Hepatocyte (in vitro differentiated cells): ENCODE measurements around the gene ZNF276. TPM values are rescaled to one million over a fixed set of nuclear protein-coding genes. Genes with fewer than 3 reads are reported as not detected.

Experiments
- DNase-seq: peaks from one replicate; pipeline ENCODE4 v3.0.0-alpha.2; 2016; ENCODE audit warnings: low spot score
- H2AFZ ChIP-seq: fragments of 200-600 bp; sonication (generic); 2 replicates; pipeline ENCODE4 v1.6.0; 2016; ENCODE audit warnings: antibody characterized with exemption, mild to moderate bottlenecking
- H3K27ac ChIP-seq: fragments of 200-600 bp; sonication (generic); 2 replicates; pipeline ENCODE4 v1.5.1; 2016; ENCODE audit warnings: mild to moderate bottlenecking
- H3K27me3 ChIP-seq: fragments of 200-600 bp; sonication (generic); 2 replicates; pipeline ENCODE4 v1.6.1; 2016
- H3K36me3 ChIP-seq: fragments of 200-600 bp; sonication (generic); replicated peaks from 2 replicates; pipeline ENCODE4 v1.5.1; 2016; ENCODE audit warnings: low read depth; ENCODE audit not compliant: insufficient read depth
- H3K4me1 ChIP-seq: fragments of 200-600 bp; sonication (generic); 2 replicates; pipeline ENCODE4 v1.5.1; 2016; ENCODE audit warnings: mild to moderate bottlenecking, moderate library complexity; ENCODE audit not compliant: insufficient read depth
- H3K4me2 ChIP-seq: fragments of 200-600 bp; sonication (generic); 2 replicates; pipeline ENCODE4 v1.6.0; 2016
- H3K4me3 ChIP-seq: fragments of 200-600 bp; sonication (generic); 2 replicates; pipeline ENCODE4 v1.5.1; 2016; ENCODE audit warnings: mild to moderate bottlenecking
- H3K79me2 ChIP-seq: fragments of 200-600 bp; sonication (generic); 2 replicates; pipeline ENCODE4 v1.6.0; 2017; ENCODE audit warnings: mild to moderate bottlenecking
- H3K9me2 ChIP-seq: fragments of 200-600 bp; sonication (generic); replicated peaks from 2 replicates; pipeline ENCODE4 v1.6.0; 2017; ENCODE audit warnings: mild to moderate bottlenecking; ENCODE audit not compliant: insufficient read depth
- H3K9me3 ChIP-seq: fragments of 200-600 bp; sonication (generic); 2 replicates; pipeline ENCODE4 v1.5.1; 2016; ENCODE audit warnings: low read depth, mild to moderate bottlenecking
- H4K20me1 ChIP-seq: fragments of 200-600 bp; sonication (generic); 2 replicates; pipeline ENCODE4 v1.6.0; 2016; ENCODE audit warnings: mild to moderate bottlenecking; ENCODE audit not compliant: insufficient read depth, poor library complexity, severe bottlenecking
- CTCF ChIP-seq: fragments of 200-600 bp; sonication (generic); IDR thresholded peaks from 2 replicates; pipeline ENCODE4 v1.5.1; 2016; ENCODE audit warnings: antibody characterized with exemption, mild to moderate bottlenecking; ENCODE audit not compliant: poor library complexity
- EZH2 ChIP-seq: fragments of 200-600 bp; sonication (generic); IDR thresholded peaks from 2 replicates; pipeline ENCODE4 v1.6.1; 2016; ENCODE audit warnings: antibody characterized with exemption, mild to moderate bottlenecking, borderline replicate concordance
- EZH2phosphoT487 ChIP-seq: fragments of 200-600 bp; sonication (generic); IDR thresholded peaks from one replicate; pipeline ENCODE4 v1.6.1; 2018; ENCODE audit warnings: antibody characterized with exemption, mild to moderate bottlenecking, low read depth, moderate library complexity; ENCODE audit not compliant: unreplicated experiment, severe bottlenecking
- WGBS: methylation state at CpG from one replicate; pipeline ENCODE4 v1.1.6; 2016; ENCODE audit warnings: low lambda C conversion rate; ENCODE audit errors: missing lambda C conversion rate; 5-methylcytosine and 5-hydroxymethylcytosine counted together
- polyA plus RNA-seq: library from polyadenylated mRNA; unstranded; fragments of >200 nt; fragmentation: Nextera tagmentation; extraction: Ambion mirVana; gene quantifications from 2 replicates; pipeline ENCODE4 v1.2.1, GENCODE V29; 2016
- total RNA-seq: library from RNA; depleted of rRNA; stranded (reverse); fragments of >200 nt; gene quantifications from 2 replicates; pipeline ENCODE4 v1.2.3, GENCODE V29; 2014

Gene ZNF276
- total and polyA plus RNA-seq, 2 experiments from 2014 or later: 15.0 to 23.2 TPM

GRCh38 chr16:89738072-89738377 lies 16.7 kb downstream of the ZNF276 start:
- WGBS: 94% methylated on average over 14 of the region's 14 CpGs

GRCh38 chr16:89738538-89739317 lies 17.4 kb downstream of the ZNF276 start:
- no peaks in the 10 kb centered on the region for H4K20me1 ChIP-seq
- WGBS: 92% methylated on average over 20 of the region's 20 CpGs
- DNase-seq: no peak
- H3K4me3 ChIP-seq: no peak overlapping the region
- no peaks in the 10 kb centered on the region for H3K36me3 ChIP-seq
- H3K27ac ChIP-seq: no peak overlapping the region
- TF ChIP-seq CTCF (no peak), EZH2 (no peak), EZH2phosphoT487 (no peak)
- no peaks in the 10 kb centered on the region for H3K79me2 ChIP-seq
- no peaks in the 10 kb centered on the region for H3K9me2 ChIP-seq
- no peaks in the 10 kb centered on the region for H3K27me3 ChIP-seq
- no peaks in the 10 kb centered on the region for H3K9me3 ChIP-seq
- no peak overlapping the region for H2AFZ ChIP-seq
- H3K4me2 ChIP-seq: no peak overlapping the region
- no peaks in the 10 kb centered on the region for H3K4me1 ChIP-seq

More at GRCh38 chr16:89738072-89738377, 16.7 kb downstream of the ZNF276 start:
- no peak overlapping the region for H3K4me2 ChIP-seq
- TF ChIP-seq EZH2phosphoT487 (no peak), EZH2 (no peak), CTCF (no peak)
- H3K27me3 ChIP-seq: no peaks in the 10 kb centered on the region
- H2AFZ ChIP-seq: no peak overlapping the region
- no peak for DNase-seq
- H3K4me3 ChIP-seq: no peak overlapping the region
- no peaks in the 10 kb centered on the region for H4K20me1 ChIP-seq
- no peaks in the 10 kb centered on the region for H3K36me3 ChIP-seq
- no peaks in the 10 kb centered on the region for H3K9me3 ChIP-seq
- no peaks in the 10 kb centered on the region for H3K79me2 ChIP-seq
- no peaks in the 10 kb centered on the region for H3K4me1 ChIP-seq
- no peaks in the 10 kb centered on the region for H3K9me2 ChIP-seq
- no peak overlapping the region for H3K27ac ChIP-seq

- Histone ChIP-seq H3K36me3 (no peaks in the 10 kb centered on the region), H2AFZ (no peak overlapping the region), H3K27ac (no peak overlapping the region), H3K4me3 (no peak overlapping the region), H3K4me1 (no peaks in the 10 kb centered on the region), H3K79me2 (no peaks in the 10 kb centered on the region), H3K27me3 (no peaks in the 10 kb centered on the region), H4K20me1 (no peaks in the 10 kb centered on the region), H3K4me2 (no peak overlapping the region), H3K9me2 (no peaks in the 10 kb centered on the region), H3K9me3 (no peaks in the 10 kb centered on the region)
- 96% methylated on average over 9 of the region's 9 CpGs for WGBS
- TF ChIP-seq EZH2phosphoT487 (no peak), CTCF (no peak), EZH2 (no peak)
- no peak for DNase-seq
These were observed 18.0 kb downstream of the ZNF276 start for GRCh38 chr16:89739383-89739782.
